Measurements from ENCODE around the gene CFAP97D2.

CFAP97D2 gene

GRCh38 chr13:114200399-114200911 lies 21.4 kb downstream of the CFAP97D2 start:
- no peak for DNase-seq

- no peak for DNase-seq
Observed at GRCh38 chr13:114202581-114202980, 23.5 kb downstream of the CFAP97D2 start.

GRCh38 chr13:114203536-114203935 lies 24.5 kb downstream of the CFAP97D2 start:
- DNase-seq, result peak; percentile 50

GRCh38 chr13:114204894-114205293 lies 25.8 kb downstream of the CFAP97D2 start:
- no peak for DNase-seq

- no peak for DNase-seq
Observed at GRCh38 chr13:114208134-114208533, 29.1 kb downstream of the CFAP97D2 start.

GRCh38 chr13:114211446-114212157 lies 32.5 kb downstream of the CFAP97D2 start:
- no peak for DNase-seq

GRCh38 chr13:114212158-114212495 lies 33.1 kb downstream of the CFAP97D2 start:
- no peak for DNase-seq

GRCh38 chr13:114213980-114214379 lies 34.9 kb downstream of the CFAP97D2 start:
- DNase-seq, result no peak

- peak; percentile 31 for DNase-seq
Observed at GRCh38 chr13:114219392-114219791, 40.3 kb downstream of the CFAP97D2 start.

GRCh38 chr13:114222461-114222968 lies 43.5 kb downstream of the CFAP97D2 start:
- DNase-seq, result peak; percentile 88

- no peak for DNase-seq
Observed at GRCh38 chr13:114224201-114224600, 45.1 kb downstream of the CFAP97D2 start.

GRCh38 chr13:114225610-114226009 lies 46.6 kb downstream of the CFAP97D2 start:
- no peak for DNase-seq

GRCh38 chr13:114226088-114226487 lies 47.0 kb downstream of the CFAP97D2 start:
- DNase-seq, result no peak

GRCh38 chr13:114226699-114227323 lies 47.8 kb downstream of the CFAP97D2 start:
- DNase-seq, result peak; percentile 76

GRCh38 chr13:114227528-114227927 lies 48.5 kb downstream of the CFAP97D2 start:
- no peak for DNase-seq

- DNase-seq, result no peak
Observed at GRCh38 chr13:114228176-114228575, 49.1 kb downstream of the CFAP97D2 start.

- DNase-seq, result no peak
Observed at GRCh38 chr13:114229506-114229905, 50.4 kb downstream of the CFAP97D2 start.

GRCh38 chr13:114230117-114230516 lies 51.1 kb downstream of the CFAP97D2 start:
- DNase-seq, result no peak

- no peak for DNase-seq
Observed at GRCh38 chr13:114230575-114230974, 51.5 kb downstream of the CFAP97D2 start.

GRCh38 chr13:114231886-114232285 lies 52.8 kb downstream of the CFAP97D2 start:
- DNase-seq, result no peak

- DNase-seq, result no peak
Observed at GRCh38 chr13:114234266-114234644, 55.2 kb downstream of the CFAP97D2 start.

GRCh38 chr13:114234645-114235421 lies 55.8 kb downstream of the CFAP97D2 start, which contains the start of gene CDC16:
TSS of gene CDC16 (plus strand) at chr13:114234897. CDS start at chr13:114235085, 188 bp downstream.
- peak; percentile 87 for DNase-seq

GRCh38 chr13:114235697-114236096 lies 56.6 kb downstream of the CFAP97D2 start:
- no peak for DNase-seq
